NCI-H446 (cell line): Measurements from ENCODE around the gene AGBL3.

Source experiments
- DNase-seq, 2 experiments: peaks; one replicate each; lab custom pipeline; 2025; lab: John Stamatoyannopoulos, UW

Gene AGBL3

GRCh38 chr7:134986363-134987251 lies at the start of gene AGBL3:
Gene AGBL3 (plus strand): TSS chr7:134986508. CDS start chr7:134987934, 1,426 bp downstream.
- DNase-seq = peak; percentile 88 to 96

- DNase-seq = no peak
Observed at GRCh38 chr7:134936893-134937510, 49.3 kb upstream of the AGBL3 start.

- DNase-seq = no peak
Observed at GRCh38 chr7:134938141-134938540, 48.2 kb upstream of the AGBL3 start.

- no peak for DNase-seq
Observed at GRCh38 chr7:134939136-134939535, 47.2 kb upstream of the AGBL3 start.

- DNase-seq = no peak
Observed at GRCh38 chr7:134940729-134941128, 45.6 kb upstream of the AGBL3 start.

- DNase-seq = no peak
Observed at GRCh38 chr7:134941185-134941900, 45.0 kb upstream of the AGBL3 start.

GRCh38 chr7:134941952-134942351 lies 44.4 kb upstream of the AGBL3 start:
- DNase-seq = no peak

- no peak for DNase-seq
Observed at GRCh38 chr7:134942690-134943466, 43.4 kb upstream of the AGBL3 start.

- DNase-seq = peak in 1 of 2 experiments; percentile 25
Observed at GRCh38 chr7:134943785-134944400, 42.4 kb upstream of the AGBL3 start.

- DNase-seq = no peak
Observed at GRCh38 chr7:134945691-134946090, 40.6 kb upstream of the AGBL3 start.

GRCh38 chr7:134946260-134946659 lies 40.0 kb upstream of the AGBL3 start:
- no peak for DNase-seq

GRCh38 chr7:134947329-134947728 lies 39.0 kb upstream of the AGBL3 start:
- DNase-seq = no peak

GRCh38 chr7:134947831-134948230 lies 38.5 kb upstream of the AGBL3 start:
- no peak for DNase-seq

GRCh38 chr7:134948246-134948645 lies 38.1 kb upstream of the AGBL3 start:
- DNase-seq = no peak

- DNase-seq = no peak
Observed at GRCh38 chr7:134948736-134949135, 37.6 kb upstream of the AGBL3 start.

- DNase-seq = no peak
Observed at GRCh38 chr7:134949171-134949570, 37.1 kb upstream of the AGBL3 start.

GRCh38 chr7:134954197-134955082 lies 31.9 kb upstream of the AGBL3 start:
- DNase-seq = peak in 1 of 2 experiments; percentile 41

GRCh38 chr7:134957005-134957404 lies 29.3 kb upstream of the AGBL3 start:
- no peak for DNase-seq

- no peak for DNase-seq
Observed at GRCh38 chr7:134959810-134960209, 26.5 kb upstream of the AGBL3 start.

GRCh38 chr7:134962270-134962780 lies 24.0 kb upstream of the AGBL3 start:
- no peak for DNase-seq
